Measurements from ENCODE around the gene NIPSNAP2. TPM values are rescaled to one million over a fixed set of nuclear protein-coding genes. Genes with fewer than 3 reads are reported as not detected.
"Not testable (repeated sequence)": the region's sequence is repeated elsewhere in the genome, so short reads cannot be mapped to it uniquely, and the experiment has no call there.

NIPSNAP2 gene
- total RNA-seq, 2 donors from 2014 or later, result 46.0 to 47.1 TPM

DNA sequence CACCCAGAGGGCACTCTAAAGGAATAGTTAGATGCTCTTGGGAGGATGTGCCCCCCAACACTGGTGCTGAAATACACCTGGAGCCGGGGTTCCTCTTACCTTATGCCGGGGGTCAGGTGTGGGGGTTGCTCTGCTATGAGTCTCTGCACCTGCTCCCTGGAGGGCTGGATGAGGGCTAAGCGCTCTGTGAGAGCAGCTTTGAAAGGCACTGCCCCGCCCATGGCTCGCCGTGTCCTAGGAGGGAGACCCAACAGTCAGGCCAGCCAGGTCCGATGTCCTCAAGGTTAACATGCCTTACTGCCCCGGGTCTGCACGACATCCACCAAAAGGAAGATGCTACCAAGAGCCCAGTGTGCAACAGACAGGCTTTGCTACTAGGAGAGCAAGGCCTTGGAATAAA lies 55.1 kb downstream of the NIPSNAP2 start:
- no peak for DNase-seq (ENCODE audit: low spot score)
- no peak overlapping the region for H3K4me3 ChIP-seq
- H3K27ac ChIP-seq, result no peak overlapping the region
- no peaks in the 10 kb centered on the region for H3K9me3 ChIP-seq
- H3K36me3 ChIP-seq, result no peaks in the 10 kb centered on the region
- TF ChIP-seq, protein P1, sequence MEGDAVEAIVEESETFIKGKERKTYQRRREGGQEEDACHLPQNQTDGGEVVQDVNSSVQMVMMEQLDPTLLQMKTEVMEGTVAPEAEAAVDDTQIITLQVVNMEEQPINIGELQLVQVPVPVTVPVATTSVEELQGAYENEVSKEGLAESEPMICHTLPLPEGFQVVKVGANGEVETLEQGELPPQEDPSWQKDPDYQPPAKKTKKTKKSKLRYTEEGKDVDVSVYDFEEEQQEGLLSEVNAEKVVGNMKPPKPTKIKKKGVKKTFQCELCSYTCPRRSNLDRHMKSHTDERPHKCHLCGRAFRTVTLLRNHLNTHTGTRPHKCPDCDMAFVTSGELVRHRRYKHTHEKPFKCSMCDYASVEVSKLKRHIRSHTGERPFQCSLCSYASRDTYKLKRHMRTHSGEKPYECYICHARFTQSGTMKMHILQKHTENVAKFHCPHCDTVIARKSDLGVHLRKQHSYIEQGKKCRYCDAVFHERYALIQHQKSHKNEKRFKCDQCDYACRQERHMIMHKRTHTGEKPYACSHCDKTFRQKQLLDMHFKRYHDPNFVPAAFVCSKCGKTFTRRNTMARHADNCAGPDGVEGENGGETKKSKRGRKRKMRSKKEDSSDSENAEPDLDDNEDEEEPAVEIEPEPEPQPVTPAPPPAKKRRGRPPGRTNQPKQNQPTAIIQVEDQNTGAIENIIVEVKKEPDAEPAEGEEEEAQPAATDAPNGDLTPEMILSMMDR (IDR thresholded peaks at IDR 0.05), result no peak
- H3K4me1 ChIP-seq (ENCODE audit: control insufficient read depth in 1 of 2, low read depth in 2 of 2), result no peaks in the 10 kb centered on the region
- no peaks in the 10 kb centered on the region for H3K27me3 ChIP-seq (replicated peaks; ENCODE audit: insufficient read depth)
- no peak for ATAC-seq (ENCODE audit: insufficient number of reproducible peaks, low FRiP score, low read depth)

DNA sequence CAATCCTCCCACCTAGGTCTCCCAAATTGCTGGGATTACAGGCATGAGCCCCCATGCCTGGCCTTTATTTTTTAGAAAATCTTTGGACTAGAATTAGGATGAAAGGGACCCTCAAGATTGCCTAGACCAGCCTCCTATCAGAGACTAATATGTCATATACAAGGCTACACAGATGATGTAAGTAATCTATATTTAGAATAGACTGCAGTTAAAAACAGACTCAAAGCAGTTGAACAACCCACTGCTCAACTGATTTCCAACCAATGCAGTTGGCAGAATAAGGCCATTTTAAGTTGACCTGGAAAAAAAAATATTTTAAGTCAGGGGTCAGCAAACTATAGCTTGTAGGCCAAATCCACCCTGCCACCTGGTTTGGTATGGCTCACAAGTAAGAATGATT lies 59.1 kb downstream of the NIPSNAP2 start:
- TF ChIP-seq, protein P1 (IDR thresholded peaks at IDR 0.05), result no peak
- Histone ChIP-seq H3K27ac (no peak overlapping the region), H3K9me3 (no peaks in the 10 kb centered on the region), H3K36me3 (no peaks in the 10 kb centered on the region), H3K4me3 (no peak overlapping the region), H3K27me3 (replicated peaks; ENCODE audit: insufficient read depth) (no peaks in the 10 kb centered on the region), H3K4me1 (ENCODE audit: control insufficient read depth in 1 of 2, low read depth in 2 of 2) (no peaks in the 10 kb centered on the region)
- ATAC-seq (ENCODE audit: insufficient number of reproducible peaks, low FRiP score, low read depth) (no peak), DNase-seq (ENCODE audit: low spot score) (no peak)

DNA sequence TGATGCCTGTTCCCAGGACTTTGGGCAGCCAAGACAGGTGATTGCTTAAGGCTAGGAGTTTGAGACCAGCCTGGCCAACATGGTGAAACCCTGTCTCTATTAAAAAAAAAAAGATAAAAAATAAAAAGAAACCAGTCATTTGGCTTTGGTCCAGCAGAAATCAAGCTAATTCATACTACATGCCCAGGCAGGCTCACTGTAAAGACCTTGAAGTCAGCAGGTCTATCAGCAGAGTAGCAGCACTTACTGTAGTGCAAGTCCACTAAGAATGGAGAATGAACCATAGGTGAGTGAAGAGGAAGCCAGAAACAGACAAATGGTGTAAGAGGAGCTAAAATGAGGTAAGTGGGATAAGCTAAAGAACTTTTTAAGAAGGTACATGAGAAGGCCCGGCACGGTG lies 62.2 kb downstream of the NIPSNAP2 start:
- H3K27me3 ChIP-seq (replicated peaks; ENCODE audit: insufficient read depth), result no peaks in the 10 kb centered on the region
- TF ChIP-seq, protein P1 (IDR thresholded peaks at IDR 0.05), result no peak
- no peak overlapping the region for H3K4me3 ChIP-seq
- no peaks in the 10 kb centered on the region for H3K9me3 ChIP-seq
- ATAC-seq (ENCODE audit: insufficient number of reproducible peaks, low FRiP score, low read depth) (no peak), DNase-seq (ENCODE audit: low spot score) (no peak)
- no peaks in the 10 kb centered on the region for H3K36me3 ChIP-seq
- no peaks in the 10 kb centered on the region for H3K4me1 ChIP-seq (ENCODE audit: control insufficient read depth in 1 of 2, low read depth in 2 of 2)
- no peak overlapping the region for H3K27ac ChIP-seq

DNA sequence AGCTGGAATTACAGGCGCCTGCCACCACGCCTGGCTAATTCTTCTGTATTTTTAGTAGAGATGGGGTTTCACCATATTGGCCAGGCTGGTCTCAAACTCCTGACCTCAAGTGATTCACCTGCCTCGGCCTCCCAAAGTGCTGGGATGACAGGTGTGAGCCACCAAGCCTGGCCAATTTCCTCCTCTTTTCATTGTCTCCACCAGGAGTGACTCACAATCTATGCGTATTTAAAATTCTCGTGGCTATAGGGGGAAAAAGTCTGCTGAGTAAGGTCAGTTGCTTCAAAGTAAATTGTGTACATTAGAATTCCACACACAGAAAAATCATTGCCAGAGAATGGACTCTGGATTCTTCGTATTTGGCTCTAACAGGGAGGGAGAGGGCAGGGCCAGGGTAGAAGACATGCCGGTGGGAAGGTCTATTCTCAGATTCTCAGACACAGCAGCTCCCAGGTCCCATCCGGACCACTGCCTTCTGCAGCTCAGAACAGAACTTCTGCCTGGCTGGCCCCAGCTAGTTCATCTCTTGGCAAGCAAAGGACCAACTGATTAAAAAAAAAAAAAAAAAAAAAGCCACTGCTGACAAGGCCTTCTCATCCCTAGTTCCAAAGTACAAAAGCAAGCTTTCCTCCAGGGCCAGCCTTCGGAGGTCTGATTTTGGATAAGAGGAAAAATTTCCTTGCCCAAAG lies 64.7 kb downstream of the NIPSNAP2 start:
- H3K4me3 ChIP-seq, result no peak overlapping the region
- TF ChIP-seq, protein P1 (IDR thresholded peaks at IDR 0.05), result no peak
- no peaks in the 10 kb centered on the region for H3K9me3 ChIP-seq
- no peak overlapping the region for H3K27ac ChIP-seq
- ATAC-seq (ENCODE audit: insufficient number of reproducible peaks, low FRiP score, low read depth), result no peak
- no peak for DNase-seq (ENCODE audit: low spot score)
- no peaks in the 10 kb centered on the region for H3K27me3 ChIP-seq (replicated peaks; ENCODE audit: insufficient read depth)
- no peaks in the 10 kb centered on the region for H3K4me1 ChIP-seq (ENCODE audit: control insufficient read depth in 1 of 2, low read depth in 2 of 2)
- no peaks in the 10 kb centered on the region for H3K36me3 ChIP-seq

DNA sequence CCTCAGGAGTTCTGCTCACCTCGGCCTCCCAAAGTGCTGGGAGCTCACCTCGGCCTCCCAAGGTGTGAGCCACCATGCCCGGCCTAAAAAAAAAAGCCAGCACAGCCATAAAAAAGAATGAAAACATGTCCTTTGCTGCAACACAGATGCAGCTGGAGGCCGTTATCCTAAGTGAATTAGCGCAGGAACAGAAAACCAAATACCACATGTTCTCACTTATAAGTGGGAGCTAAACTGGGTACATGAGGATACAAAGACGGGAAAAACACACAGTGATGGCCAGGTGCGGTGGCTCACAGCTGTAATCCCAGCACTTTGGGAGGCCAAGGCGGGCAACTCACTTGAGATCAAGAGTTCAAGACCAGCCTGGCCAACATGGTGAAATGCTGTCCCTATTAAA lies 66.0 kb downstream of the NIPSNAP2 start:
- ATAC-seq (ENCODE audit: insufficient number of reproducible peaks, low FRiP score, low read depth), result no peak
- Histone ChIP-seq H3K4me3 (no peak overlapping the region), H3K36me3 (no peaks in the 10 kb centered on the region), H3K27me3 (replicated peaks; ENCODE audit: insufficient read depth) (no peaks in the 10 kb centered on the region), H3K4me1 (ENCODE audit: control insufficient read depth in 1 of 2, low read depth in 2 of 2) (no peaks in the 10 kb centered on the region), H3K9me3 (no peaks in the 10 kb centered on the region), H3K27ac (no peak overlapping the region)
- TF ChIP-seq, protein P1 (IDR thresholded peaks at IDR 0.05), result no peak
- DNase-seq (ENCODE audit: low spot score), result no peak

DNA sequence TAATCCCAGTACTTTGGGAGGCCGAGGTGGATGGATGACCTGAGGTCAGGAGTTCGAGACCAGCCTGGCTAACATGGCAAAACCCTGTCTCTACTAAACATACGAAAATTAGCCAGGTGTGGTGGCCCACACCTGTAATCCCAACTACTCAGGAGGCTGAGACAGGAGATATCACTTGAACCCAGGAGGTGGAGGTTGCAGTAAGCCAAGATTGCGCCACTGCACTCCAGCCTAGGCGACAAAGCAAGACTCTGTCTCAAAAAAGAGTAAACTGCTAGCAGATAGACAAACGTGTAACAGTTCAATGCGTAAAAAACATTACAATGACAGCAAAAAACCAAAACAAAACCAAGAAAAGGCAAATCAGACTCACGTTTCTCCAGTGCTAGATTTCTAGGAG lies 67.2 kb downstream of the NIPSNAP2 start:
- not testable (repeated sequence) for H3K36me3 ChIP-seq; H3K9me3 ChIP-seq; H3K27me3 ChIP-seq (replicated peaks; ENCODE audit: insufficient read depth); H3K4me3 ChIP-seq; H3K4me1 ChIP-seq (ENCODE audit: control insufficient read depth in 1 of 2, low read depth in 2 of 2); ATAC-seq (ENCODE audit: insufficient number of reproducible peaks, low FRiP score, low read depth); DNase-seq (ENCODE audit: low spot score); H3K27ac ChIP-seq

DNA sequence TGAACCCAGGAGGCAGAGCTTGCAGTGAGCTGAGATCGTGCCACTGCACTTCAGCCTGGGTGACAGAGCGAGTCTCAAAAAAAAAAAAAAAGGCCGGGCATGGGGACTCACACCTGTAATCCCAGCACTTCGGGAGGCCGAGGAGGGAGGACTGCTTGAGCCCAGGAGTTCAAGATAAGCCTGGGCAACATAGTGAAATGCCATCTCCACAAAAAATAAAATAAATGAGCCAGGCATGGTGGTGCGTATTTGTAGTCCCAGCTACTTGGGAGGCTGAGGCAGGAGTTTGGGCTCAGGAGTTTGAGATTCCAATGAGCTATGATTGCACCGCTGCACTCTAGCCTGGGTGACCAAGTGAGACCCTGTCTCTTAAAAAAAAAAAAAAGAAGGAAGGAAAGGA lies 68.2 kb downstream of the NIPSNAP2 start:
- H3K9me3 ChIP-seq; H3K27me3 ChIP-seq (replicated peaks; ENCODE audit: insufficient read depth); H3K4me3 ChIP-seq; H3K27ac ChIP-seq; H3K36me3 ChIP-seq; DNase-seq (ENCODE audit: low spot score); H3K4me1 ChIP-seq (ENCODE audit: control insufficient read depth in 1 of 2, low read depth in 2 of 2); ATAC-seq (ENCODE audit: insufficient number of reproducible peaks, low FRiP score, low read depth): not testable (repeated sequence)
